ENCODE data around the gene RRAD. TPM values are rescaled to one million over a fixed set of nuclear protein-coding genes. Genes with fewer than 3 reads are reported as not detected.
"Not testable (repeated sequence)": the region's sequence is repeated elsewhere in the genome, so short reads cannot be mapped to it uniquely, and the experiment has no call there.

RRAD gene
- 10 to 100 TPM in 1 of 2 donors, 1 to 10 TPM in 1; 8.2 to 11.6 TPM for total RNA-seq
- long read RNA-seq, donor 1, transcript RRAD-201 (5 exons, 1,569 nt): major isoform, 9 of 10 reads
- long read RNA-seq, donor 1, partial matches to known transcripts: 0 of 10 reads
- long read RNA-seq, donor 1, other reads (novel, unspliced or antisense): 0 of 10 reads
- long read RNA-seq, donor 2, partial matches to known transcripts: 4 of 4 reads
- long read RNA-seq, donor 2, other reads (novel, unspliced or antisense): 0 of 4 reads

- intact Hi-C loops (cut with DNase I): loop anchor here in 1 of 2 donors (5.0 kb wide), 1 partner anchor 33 kb away; no protein-coding TSS in a partner anchor
- peak; percentile 88 for DNase-seq (ENCODE audit: low spot score)
These were observed at the start of gene RRAD for GRCh38 chr16:66925322-66925840. RRAD (minus strand) TSS chr16:66925535; CDS start chr16:66925179, 356 bp downstream.

GRCh38 chr16:66974932-66975246 lies 49.6 kb upstream of the RRAD start:
- not testable (repeated sequence) for DNase-seq (ENCODE audit: low spot score)
- intact Hi-C loops (cut with DNase I): loop anchor here in 1 of 2 donors (5.0 to 10.0 kb wide), 2 partner anchors 182 to 210 kb away; partner anchors contain the start of genes FBXL8, MATCAP1 and TRADD

GRCh38 chr16:66974156-66974931 lies 49.0 kb upstream of the RRAD start:
- DNase-seq (ENCODE audit: low spot score): not testable (repeated sequence)
- intact Hi-C loops (cut with DNase I): loop anchor here in 1 of 2 donors (10.0 kb wide), 1 partner anchor 210 kb away; the partner anchor contains the start of gene MATCAP1

- no peak for DNase-seq (ENCODE audit: low spot score)
- intact Hi-C loops (cut with DNase I): loop anchor here in 1 of 2 donors (10.0 kb wide), 1 partner anchor 211 kb away; the partner anchor contains the start of gene MATCAP1
These were observed 48.4 kb upstream of the RRAD start for GRCh38 chr16:66973716-66974115.

GRCh38 chr16:66972983-66973382 lies 47.6 kb upstream of the RRAD start:
- no peak for DNase-seq (ENCODE audit: low spot score)
- intact Hi-C loops (cut with DNase I): loop anchor here in 1 of 2 donors (10.0 kb wide), 1 partner anchor 212 kb away; the partner anchor contains the start of gene MATCAP1

GRCh38 chr16:66970775-66971720 lies 45.7 kb upstream of the RRAD start:
- intact Hi-C loops (cut with DNase I): loop anchor here in 1 of 2 donors (10.0 kb wide), 1 partner anchor 214 kb away; the partner anchor contains the start of gene MATCAP1
- no peak for DNase-seq (ENCODE audit: low spot score)

- DNase-seq (ENCODE audit: low spot score): no peak
- intact Hi-C loops (cut with DNase I): no loop called here
These were observed 43.5 kb upstream of the RRAD start for GRCh38 chr16:66968847-66969246.

- no peak for DNase-seq (ENCODE audit: low spot score)
- intact Hi-C loops (cut with DNase I): no loop called here
These were observed 38.7 kb upstream of the RRAD start for GRCh38 chr16:66964049-66964448.

- DNase-seq (ENCODE audit: low spot score): no peak
These were observed 36.6 kb upstream of the RRAD start for GRCh38 chr16:66961914-66962313.

GRCh38 chr16:66961065-66961744 lies 35.9 kb upstream of the RRAD start, which contains the start of gene CES3:
CES3 (plus strand) TSS chr16:66961266; CDS start chr16:66961308, 42 bp downstream.
- intact Hi-C loops (cut with DNase I): no loop called here
- DNase-seq (ENCODE audit: low spot score): no peak

More at GRCh38 chr16:66961914-66962313, 36.6 kb upstream of the RRAD start:
- intact Hi-C loops (cut with DNase I): no loop called here

GRCh38 chr16:66960270-66960669 lies 34.9 kb upstream of the RRAD start:
- no peak for DNase-seq (ENCODE audit: low spot score)
- intact Hi-C loops (cut with DNase I): no loop called here

- peak; percentile 87 for DNase-seq (ENCODE audit: low spot score)
- intact Hi-C loops (cut with DNase I): no loop called here
These were observed 34.4 kb upstream of the RRAD start for GRCh38 chr16:66959704-66960161.

GRCh38 chr16:66958857-66959703 lies 33.7 kb upstream of the RRAD start:
- DNase-seq (ENCODE audit: low spot score): no peak
- intact Hi-C loops (cut with DNase I): no loop called here

- intact Hi-C loops (cut with DNase I): loop anchor here in 1 of 2 donors (2.0 kb wide), 1 partner anchor 231 kb away; no protein-coding TSS in a partner anchor
- DNase-seq (ENCODE audit: low spot score): not testable (repeated sequence)
These were observed 30.8 kb upstream of the RRAD start for GRCh38 chr16:66956154-66956457.

GRCh38 chr16:66955363-66956153 lies 30.2 kb upstream of the RRAD start:
- intact Hi-C loops (cut with DNase I): loop anchor here in 1 of 2 donors (2.0 kb wide), 1 partner anchor 231 kb away; no protein-coding TSS in a partner anchor
- not testable (repeated sequence) for DNase-seq (ENCODE audit: low spot score)

GRCh38 chr16:66954097-66954659 lies 28.8 kb upstream of the RRAD start:
- peak; percentile 90 for DNase-seq (ENCODE audit: low spot score)
- intact Hi-C loops (cut with DNase I): no loop called here
